ENCODE measurements around the gene RASA3. TPM values are rescaled to one million over a fixed set of nuclear protein-coding genes. Genes with fewer than 3 reads are reported as not detected.

RASA3 gene
- total RNA-seq, 1 experiment from 2014 or later: 22.3 TPM

GRCh38 chr13:113962386-113962785, 170.0 kb downstream of the RASA3 start:
- POLR2A ChIA-PET: no interaction called here
- H3K9me3 Mint-ChIP-seq: peaks cover 42% of the 10 kb centered on the region
- H3K27ac Mint-ChIP-seq: no peak overlapping the region
- no peaks in the 10 kb centered on the region for H3K4me1 Mint-ChIP-seq
- no peak for TF ChIP-seq ZNF263 (CRISPR knock-in tag; IDR thresholded peaks at IDR 0.05; ENCODE audit: low read depth)
- no peak for TF ChIP-seq NR3C1 (CRISPR knock-in tag; conservative IDR thresholded peaks at IDR 0.05; ENCODE audit: low read depth)
- no peak for TF ChIP-seq SOX15 (CRISPR knock-in tag; IDR thresholded peaks at IDR 0.05)
- TF ChIP-seq ZSCAN18 (CRISPR knock-in tag; IDR thresholded peaks at IDR 0.05): no peak
- TF ChIP-seq ZNF317 (CRISPR knock-in tag; IDR thresholded peaks at IDR 0.05; ENCODE audit: borderline replicate concordance, low read depth): no peak
- no peak for TF ChIP-seq JAZF1 (CRISPR knock-in tag; IDR thresholded peaks at IDR 0.05)
- TF ChIP-seq NR1H2 (CRISPR knock-in tag; IDR thresholded peaks at IDR 0.05): no peak
- no peak for TF ChIP-seq FOXJ3 (CRISPR knock-in tag; IDR thresholded peaks at IDR 0.05; ENCODE audit: borderline replicate concordance)
- no peak for TF ChIP-seq ATF2 (CRISPR knock-in tag; IDR thresholded peaks at IDR 0.05; ENCODE audit: borderline replicate concordance, low read depth)
- no peak for TF ChIP-seq USF2 (CRISPR knock-in tag; IDR thresholded peaks at IDR 0.05)
- TF ChIP-seq ZNF121 (CRISPR knock-in tag; IDR thresholded peaks at IDR 0.05): no peak
- TF ChIP-seq RORB (CRISPR knock-in tag; IDR thresholded peaks at IDR 0.05): no peak
- no peak for TF ChIP-seq ZNF416 (CRISPR knock-in tag; IDR thresholded peaks at IDR 0.05)
- TF ChIP-seq TP53 (CRISPR knock-in tag; IDR thresholded peaks at IDR 0.05): no peak
- TF ChIP-seq ZNF138 (CRISPR knock-in tag; conservative IDR thresholded peaks at IDR 0.05): no peak
- no peak for TF ChIP-seq MYBL2 (CRISPR knock-in tag; IDR thresholded peaks at IDR 0.05)
- no peak for TF ChIP-seq CREB1 (CRISPR knock-in tag; IDR thresholded peaks at IDR 0.05)
- no peak for TF ChIP-seq NFATC4 (CRISPR knock-in tag; IDR thresholded peaks at IDR 0.05)
- no peak for TF ChIP-seq KAT7 (CRISPR knock-in tag; IDR thresholded peaks at IDR 0.05; ENCODE audit: borderline replicate concordance)
- ATAC-seq: no peak
- no peak for DNase-seq (ENCODE audit: low spot score)
- peaks cover 36% of the 10 kb centered on the region for H3K36me3 Mint-ChIP-seq
- CTCF ChIA-PET: interaction anchor here (0.9 kb wide), 1 partner anchor 250 kb away, joined by 3 read pairs; no protein-coding TSS in a partner anchor
- peaks cover 25% of the 10 kb centered on the region for H3K27me3 Mint-ChIP-seq (ENCODE audit: low read depth)
- H3K4me3 Mint-ChIP-seq: no peak overlapping the region

- peaks cover 25% of the 10 kb centered on the region for H3K27me3 Mint-ChIP-seq (ENCODE audit: low read depth)
- ATAC-seq (no peak), DNase-seq (ENCODE audit: low spot score) (no peak)
- peaks cover 52% of the 10 kb centered on the region for H3K9me3 Mint-ChIP-seq
- no peaks in the 10 kb centered on the region for H3K4me1 Mint-ChIP-seq
- POLR2A ChIA-PET: interaction anchor here (0.7 kb wide), 1 partner anchor 538 kb away, joined by 4 read pairs; no protein-coding TSS in a partner anchor
- CTCF ChIA-PET: no interaction called here
- peaks cover 45% of the 10 kb centered on the region for H3K36me3 Mint-ChIP-seq
- H3K4me3 Mint-ChIP-seq: no peak overlapping the region
- no peak overlapping the region for H3K27ac Mint-ChIP-seq
- no peak for TF ChIP-seq ZNF121 (CRISPR knock-in tag; IDR thresholded peaks at IDR 0.05)
- TF ChIP-seq GABPB1 (CRISPR knock-in tag; IDR thresholded peaks at IDR 0.05): no peak
- no peak for TF ChIP-seq MLX (CRISPR knock-in tag; IDR thresholded peaks at IDR 0.05)
- no peak for TF ChIP-seq RELA (CRISPR knock-in tag; IDR thresholded peaks at IDR 0.05; ENCODE audit: borderline replicate concordance)
- TF ChIP-seq TP53 (CRISPR knock-in tag; IDR thresholded peaks at IDR 0.05): no peak
- TF ChIP-seq ZNF138 (CRISPR knock-in tag; conservative IDR thresholded peaks at IDR 0.05): no peak
- TF ChIP-seq FOXK1 (CRISPR knock-in tag; IDR thresholded peaks at IDR 0.05): no peak
- no peak for TF ChIP-seq AFF4 (CRISPR knock-in tag; IDR thresholded peaks at IDR 0.05; ENCODE audit: borderline replicate concordance)
- no peak for TF ChIP-seq AR (CRISPR knock-in tag; IDR thresholded peaks at IDR 0.05)
Measured at GRCh38 chr13:113960276-113960948, 172.0 kb downstream of the RASA3 start.
